Measurements from ENCODE around the gene PTPN9. TPM values are rescaled to one million over a fixed set of nuclear protein-coding genes. Genes with fewer than 3 reads are reported as not detected.
"Not testable (repeated sequence)": the region's sequence is repeated elsewhere in the genome, so short reads cannot be mapped to it uniquely, and the experiment has no call there.

Gene PTPN9
- total and polyA plus RNA-seq, 8 donors, result 3.3 to 16.8 (median 7.3) TPM

- no peak overlapping the region for H3K27ac ChIP-seq
- no peak for ATAC-seq
- H3K4me3 ChIP-seq, result no peak overlapping the region
- intact Hi-C loops (cut with DNase I), result no loop called here
- no peaks in the 10 kb centered on the region for H3K4me1 ChIP-seq
- no peaks in the 10 kb centered on the region for H3K27me3 ChIP-seq
- no peaks in the 10 kb centered on the region for H3K9me3 ChIP-seq
- no peak for DNase-seq
- no peak for TF ChIP-seq CTCF (IDR thresholded peaks at IDR 0.05)
- peaks cover 5 to 13% (median 10%) of the 10 kb centered on the region in 3 donors for H3K36me3 ChIP-seq
- 98 to 99% methylated on average over 8 of the region's 8 CpGs for WGBS, 2 donors
- FAIRE-seq, result no peak
These were observed 76.8 kb downstream of the PTPN9 start for GRCh38 chr15:75502360-75502759.

- Histone ChIP-seq H3K27me3 (no peaks in the 10 kb centered on the region), H3K4me3 (no peak overlapping the region), H3K27ac (no peak overlapping the region), H3K9me3 (no peaks in the 10 kb centered on the region), H3K36me3 (no peaks in the 10 kb centered on the region), H3K4me1 (no peaks in the 10 kb centered on the region)
- 96 to 97% methylated on average over 4 of the region's 4 CpGs for WGBS, 2 donors
- intact Hi-C loops (cut with DNase I), result no loop called here
- DNase-seq (no peak), FAIRE-seq (no peak), ATAC-seq (no peak)
- TF ChIP-seq CTCF (IDR thresholded peaks at IDR 0.05), result no peak
These were observed 85.4 kb downstream of the PTPN9 start for GRCh38 chr15:75493732-75494131.

GRCh38 chr15:75483961-75484360 lies 95.2 kb downstream of the PTPN9 start:
- DNase-seq (no peak), ATAC-seq (no peak), FAIRE-seq (no peak)
- TF ChIP-seq CTCF (IDR thresholded peaks at IDR 0.05), result no peak
- intact Hi-C loops (cut with DNase I), result no loop called here
- 89 to 92% methylated on average over 1 of the region's 1 CpG for WGBS, 2 donors
- H3K4me1 ChIP-seq, result peaks cover 0 to 5% (median 0%) of the 10 kb centered on the region in 3 donors
- H3K36me3 ChIP-seq, result peaks cover 0 to 2% (median 0%) of the 10 kb centered on the region in 3 donors
- H3K27ac ChIP-seq, result no peak overlapping the region
- H3K27me3 ChIP-seq, result no peaks in the 10 kb centered on the region
- H3K9me3 ChIP-seq, result no peaks in the 10 kb centered on the region
- H3K4me3 ChIP-seq, result no peak overlapping the region

- H3K4me1 ChIP-seq; DNase-seq; ATAC-seq; H3K27ac ChIP-seq; intact Hi-C loops (cut with DNase I); H3K4me3 ChIP-seq; H3K36me3 ChIP-seq; H3K9me3 ChIP-seq; FAIRE-seq; H3K27me3 ChIP-seq: not testable (repeated sequence)
- WGBS, 2 donors, result 92 to 93% methylated on average over 5 of the region's 5 CpGs
These were observed 95.6 kb downstream of the PTPN9 start for GRCh38 chr15:75483556-75483955.

- H3K4me1 ChIP-seq, result peaks cover 0 to 5% (median 0%) of the 10 kb centered on the region in 3 donors
- H3K4me3 ChIP-seq, result no peak overlapping the region
- ATAC-seq (no peak), FAIRE-seq (no peak), DNase-seq (no peak)
- no peak for TF ChIP-seq CTCF (IDR thresholded peaks at IDR 0.05)
- H3K36me3 ChIP-seq, result peaks cover 0 to 2% (median 0%) of the 10 kb centered on the region in 3 donors
- H3K27ac ChIP-seq, result no peak overlapping the region
- no peaks in the 10 kb centered on the region for H3K27me3 ChIP-seq
- 96 to 100% methylated on average over 1 of the region's 1 CpG for WGBS, 2 donors
- no peaks in the 10 kb centered on the region for H3K9me3 ChIP-seq
- intact Hi-C loops (cut with DNase I), result no loop called here
These were observed 96.0 kb downstream of the PTPN9 start for GRCh38 chr15:75483106-75483505.

GRCh38 chr15:75480463-75480862 lies 98.7 kb downstream of the PTPN9 start:
- ATAC-seq; DNase-seq; H3K9me3 ChIP-seq; H3K36me3 ChIP-seq; H3K27me3 ChIP-seq; H3K4me3 ChIP-seq; intact Hi-C loops (cut with DNase I); FAIRE-seq; H3K4me1 ChIP-seq; H3K27ac ChIP-seq: not testable (repeated sequence)
- 96 to 98% methylated on average over 38 to 54 of the region's 54 CpGs for WGBS, 2 donors

Data from pancreas (tissue), 10 donors.